Astrocyte (in vitro differentiated cells and primary cell): ENCODE measurements around the gene PLD5. TPM values are rescaled to one million over a fixed set of nuclear protein-coding genes. Genes with fewer than 3 reads are reported as not detected.

Experiments
- DNase-seq: peaks from one replicate; pipeline ENCODE4 v3.0.0-alpha.2; 2010; ENCODE audit warnings: low read depth
- FAIRE-seq: peaks from 2 replicates; lab custom pipeline; 2011; peaks lifted over from hg19 to GRCh38; lab: Jason Lieb, UNC
- H2AFZ ChIP-seq: 2 replicates; pipeline ENCODE4 v1.6.0; 2012; ENCODE audit warnings: low read depth, low read length, inconsistent platforms
- H3K27ac ChIP-seq: 2 replicates; pipeline ENCODE4 v1.5.1; 2011; ENCODE audit warnings: low read depth, low read length, inconsistent platforms
- H3K27me3 ChIP-seq: 2 replicates; pipeline ENCODE4 v1.6.0; 2011; ENCODE audit warnings: low read length, inconsistent platforms; ENCODE audit not compliant: insufficient read depth
- H3K36me3 ChIP-seq: 2 replicates; pipeline ENCODE4 v1.5.1; 2011; ENCODE audit warnings: low read length, inconsistent platforms; ENCODE audit not compliant: insufficient read depth
- H3K4me1 ChIP-seq: 2 replicates; pipeline ENCODE4 v1.5.1; 2011; ENCODE audit warnings: low read length, inconsistent platforms; ENCODE audit not compliant: insufficient read depth
- H3K4me2 ChIP-seq: 2 replicates; pipeline ENCODE4 v1.6.0; 2012; ENCODE audit warnings: low read length, inconsistent platforms
- H3K4me3 ChIP-seq: 2 replicates; pipeline ENCODE4 v1.5.1; 2011; ENCODE audit warnings: low read depth, mild to moderate bottlenecking, low read length, inconsistent platforms; ENCODE audit not compliant: insufficient read depth
- H3K79me2 ChIP-seq: 2 replicates; pipeline ENCODE4 v1.6.0; 2012; ENCODE audit warnings: mild to moderate bottlenecking, low read length, inconsistent platforms; ENCODE audit not compliant: insufficient read depth
- H3K9ac ChIP-seq: 2 replicates; pipeline ENCODE4 v1.6.0; 2012; ENCODE audit warnings: mild to moderate bottlenecking, low read length, inconsistent platforms
- H3K9me3 ChIP-seq: 2 replicates; pipeline ENCODE4 v1.5.1; 2012; ENCODE audit warnings: low read depth, mild to moderate bottlenecking, low read length, inconsistent platforms; ENCODE audit not compliant: insufficient read depth
- H4K20me1 ChIP-seq: 2 replicates; pipeline ENCODE4 v1.6.0; 2012; ENCODE audit warnings: low read length, inconsistent platforms; ENCODE audit not compliant: insufficient read depth
- H3K27ac Mint-ChIP-seq: one replicate; pipeline ENCODE4 v1.8.0; 2021; ENCODE audit warnings: mild to moderate bottlenecking, mixed read lengths; ENCODE audit not compliant: unreplicated experiment
- H3K27me3 Mint-ChIP-seq: one replicate; pipeline ENCODE4 v1.8.0; 2021; ENCODE audit warnings: low read depth, mixed read lengths; ENCODE audit not compliant: unreplicated experiment
- H3K36me3 Mint-ChIP-seq: one replicate; pipeline ENCODE4 v1.8.0; 2021; ENCODE audit warnings: low read depth, mixed read lengths; ENCODE audit not compliant: unreplicated experiment
- H3K4me1 Mint-ChIP-seq: one replicate; pipeline ENCODE4 v1.8.0; 2021; ENCODE audit warnings: low read depth, mixed read lengths; ENCODE audit not compliant: unreplicated experiment
- H3K4me3 Mint-ChIP-seq: one replicate; pipeline ENCODE4 v1.8.0; 2021; ENCODE audit warnings: mild to moderate bottlenecking, moderate library complexity, mixed read lengths; ENCODE audit not compliant: unreplicated experiment
- H3K9me3 Mint-ChIP-seq: one replicate; pipeline ENCODE4 v1.8.0; 2021; ENCODE audit warnings: mild to moderate bottlenecking, mixed read lengths; ENCODE audit not compliant: unreplicated experiment
- CTCF ChIP-seq: IDR thresholded peaks from 2 replicates; pipeline ENCODE4 v1.5.1; 2011; ENCODE audit warnings: low read depth, mild to moderate bottlenecking, inconsistent platforms, low read length, moderate library complexity; ENCODE audit not compliant: insufficient read depth
- EZH2 ChIP-seq: IDR thresholded peaks from 2 replicates; pipeline ENCODE4 v1.6.1; 2012; ENCODE audit warnings: mild to moderate bottlenecking, low read length, inconsistent platforms; ENCODE audit not compliant: insufficient read depth
- total RNA-seq: library from RNA; stranded (reverse); gene quantifications from 2 replicates; pipeline ENCODE4 v1.2.1, GENCODE V29; 2021

PLD5 gene
- total RNA-seq, 1 donor from 2014 or later = 4.9 TPM

- no peak overlapping the region for H3K9ac ChIP-seq
- peaks cover 5% of the 10 kb centered on the region for H3K4me1 Mint-ChIP-seq
- no peaks in the 10 kb centered on the region for H3K27me3 ChIP-seq
- no peaks in the 10 kb centered on the region for H3K79me2 ChIP-seq
- H3K27ac ChIP-seq = no peak overlapping the region
- DNase-seq = no peak
- H3K27ac Mint-ChIP-seq = no peak overlapping the region
- H3K36me3 ChIP-seq = no peaks in the 10 kb centered on the region
- no peak for FAIRE-seq
- H3K4me3 Mint-ChIP-seq = no peak overlapping the region
- no peaks in the 10 kb centered on the region for H3K36me3 Mint-ChIP-seq
- H3K4me1 ChIP-seq = no peaks in the 10 kb centered on the region
- H2AFZ ChIP-seq = no peak overlapping the region
- TF ChIP-seq CTCF (no peak), EZH2 (no peak)
- H3K9me3 ChIP-seq = no peaks in the 10 kb centered on the region
- no peak overlapping the region for H3K4me2 ChIP-seq
- no peaks in the 10 kb centered on the region for H3K9me3 Mint-ChIP-seq
- no peaks in the 10 kb centered on the region for H3K27me3 Mint-ChIP-seq
- no peak overlapping the region for H3K4me3 ChIP-seq
- no peaks in the 10 kb centered on the region for H4K20me1 ChIP-seq
These were observed 326.3 kb downstream of the PLD5 start for GRCh38 chr1:242197907-242198820.

- Mint-ChIP-seq H3K4me1 (peaks cover 5% of the 10 kb centered on the region), H3K4me3 (no peak overlapping the region), H3K9me3 (no peaks in the 10 kb centered on the region), H3K27ac (no peak overlapping the region), H3K27me3 (peaks cover 3% of the 10 kb centered on the region), H3K36me3 (peaks cover 2% of the 10 kb centered on the region)
- DNase-seq = no peak
- Histone ChIP-seq H3K4me3 (no peak overlapping the region), H2AFZ (no peak overlapping the region), H3K79me2 (no peaks in the 10 kb centered on the region), H3K9ac (no peak overlapping the region), H4K20me1 (no peaks in the 10 kb centered on the region), H3K36me3 (no peaks in the 10 kb centered on the region), H3K4me2 (no peak overlapping the region), H3K9me3 (no peaks in the 10 kb centered on the region), H3K27me3 (no peaks in the 10 kb centered on the region), H3K27ac (no peak overlapping the region), H3K4me1 (no peaks in the 10 kb centered on the region)
- TF ChIP-seq EZH2 (no peak), CTCF (no peak)
- no peak for FAIRE-seq
These were observed 327.6 kb downstream of the PLD5 start for GRCh38 chr1:242196914-242197313.

GRCh38 chr1:242196101-242196500 is 328.4 kb downstream of the PLD5 start:
- H3K9me3 ChIP-seq = no peaks in the 10 kb centered on the region
- TF ChIP-seq CTCF = no peak
- TF ChIP-seq EZH2 = no peak
- no peaks in the 10 kb centered on the region for H3K9me3 Mint-ChIP-seq
- H3K27ac ChIP-seq = no peak overlapping the region
- peaks cover 3% of the 10 kb centered on the region for H3K27me3 Mint-ChIP-seq
- no peaks in the 10 kb centered on the region for H3K4me1 ChIP-seq
- H3K4me3 Mint-ChIP-seq = no peak overlapping the region
- no peaks in the 10 kb centered on the region for H3K36me3 ChIP-seq
- DNase-seq (no peak), FAIRE-seq (no peak)
- H3K4me3 ChIP-seq = no peak overlapping the region
- no peaks in the 10 kb centered on the region for H4K20me1 ChIP-seq
- H3K36me3 Mint-ChIP-seq = peaks cover 2% of the 10 kb centered on the region
- no peak overlapping the region for H3K9ac ChIP-seq
- H3K4me2 ChIP-seq = no peak overlapping the region
- H3K79me2 ChIP-seq = no peaks in the 10 kb centered on the region
- no peak overlapping the region for H2AFZ ChIP-seq
- no peaks in the 10 kb centered on the region for H3K27me3 ChIP-seq
- H3K27ac Mint-ChIP-seq = no peak overlapping the region
- H3K4me1 Mint-ChIP-seq = peaks cover 5% of the 10 kb centered on the region
